ENCODE measurements around the gene FGF13. TPM values are rescaled to one million over a fixed set of nuclear protein-coding genes. Genes with fewer than 3 reads are reported as not detected.
A peak's percentile ranks its signal among the peaks of the same experiment; 100 is the strongest.

The FGF13 gene
- total RNA-seq, 1 donor from 2014 or later = 5.1 TPM

- H3K4me1 Mint-ChIP-seq (ENCODE audit: low read depth, unreplicated experiment) = peaks cover 10% of the 10 kb centered on the region
- no peaks in the 10 kb centered on the region for H3K9me3 Mint-ChIP-seq (ENCODE audit: unreplicated experiment)
- H4K20me1 ChIP-seq (ENCODE audit: insufficient read depth, low read length) = no peaks in the 10 kb centered on the region
- FAIRE-seq = peak; percentile 32
- no peak overlapping the region for H3K9ac ChIP-seq (ENCODE audit: low read length)
- no peak overlapping the region for H3K27ac Mint-ChIP-seq (ENCODE audit: unreplicated experiment)
- H3K9me3 ChIP-seq (ENCODE audit: insufficient read depth, low read depth, low read length) = no peaks in the 10 kb centered on the region
- TF ChIP-seq EZH2 (IDR thresholded peaks at IDR 0.05; ENCODE audit: insufficient read depth, low read length) (no peak), CTCF (IDR thresholded peaks at IDR 0.05; ENCODE audit: insufficient read depth, low read depth, low read length) (no peak)
- no peak overlapping the region for H3K4me3 Mint-ChIP-seq (ENCODE audit: unreplicated experiment)
- H3K79me2 ChIP-seq (ENCODE audit: insufficient read depth, low read length) = no peaks in the 10 kb centered on the region
- no peak overlapping the region for H2AFZ ChIP-seq (ENCODE audit: low read depth, low read length)
- H3K27ac ChIP-seq (ENCODE audit: low read depth, low read length) = no peak overlapping the region
- no peak for DNase-seq (ENCODE audit: low read depth)
- no peak overlapping the region for H3K4me3 ChIP-seq (ENCODE audit: insufficient read depth, low read depth, low read length)
- H3K36me3 Mint-ChIP-seq (ENCODE audit: low read depth, unreplicated experiment) = no peaks in the 10 kb centered on the region
- no peaks in the 10 kb centered on the region for H3K36me3 ChIP-seq (ENCODE audit: insufficient read depth, low read length)
- no peaks in the 10 kb centered on the region for H3K27me3 Mint-ChIP-seq (ENCODE audit: low read depth, unreplicated experiment)
- H3K27me3 ChIP-seq (ENCODE audit: insufficient read depth, low read length) = no peaks in the 10 kb centered on the region
- H3K4me2 ChIP-seq (ENCODE audit: low read length) = no peak overlapping the region
- H3K4me1 ChIP-seq (ENCODE audit: insufficient read depth, low read length) = no peaks in the 10 kb centered on the region
These were observed 7.4 kb downstream of the FGF13 start for GRCh38 chrX:138704101-138704500.

GRCh38 chrX:138692591-138692990 is 18.9 kb downstream of the FGF13 start:
- Histone ChIP-seq H3K27me3 (ENCODE audit: insufficient read depth, low read length) (no peaks in the 10 kb centered on the region), H4K20me1 (ENCODE audit: insufficient read depth, low read length) (no peaks in the 10 kb centered on the region), H3K36me3 (ENCODE audit: insufficient read depth, low read length) (no peaks in the 10 kb centered on the region), H3K4me1 (ENCODE audit: insufficient read depth, low read length) (no peaks in the 10 kb centered on the region), H3K27ac (ENCODE audit: low read depth, low read length) (no peak overlapping the region), H3K9me3 (ENCODE audit: insufficient read depth, low read depth, low read length) (no peaks in the 10 kb centered on the region), H3K4me2 (ENCODE audit: low read length) (no peak overlapping the region), H3K4me3 (ENCODE audit: insufficient read depth, low read depth, low read length) (no peak overlapping the region), H3K79me2 (ENCODE audit: insufficient read depth, low read length) (no peaks in the 10 kb centered on the region), H2AFZ (ENCODE audit: low read depth, low read length) (no peak overlapping the region), H3K9ac (ENCODE audit: low read length) (no peak overlapping the region)
- Mint-ChIP-seq H3K36me3 (ENCODE audit: low read depth, unreplicated experiment) (no peaks in the 10 kb centered on the region), H3K4me3 (ENCODE audit: unreplicated experiment) (no peak overlapping the region), H3K9me3 (ENCODE audit: unreplicated experiment) (no peaks in the 10 kb centered on the region), H3K27me3 (ENCODE audit: low read depth, unreplicated experiment) (no peaks in the 10 kb centered on the region), H3K27ac (ENCODE audit: unreplicated experiment) (no peak overlapping the region), H3K4me1 (ENCODE audit: low read depth, unreplicated experiment) (peaks cover 13% of the 10 kb centered on the region)
- DNase-seq (ENCODE audit: low read depth) (no peak), FAIRE-seq (no peak)
- TF ChIP-seq CTCF (IDR thresholded peaks at IDR 0.05; ENCODE audit: insufficient read depth, low read depth, low read length) (no peak), EZH2 (IDR thresholded peaks at IDR 0.05; ENCODE audit: insufficient read depth, low read length) (no peak)

GRCh38 chrX:138691186-138691585 is 20.3 kb downstream of the FGF13 start:
- no peaks in the 10 kb centered on the region for H3K4me1 ChIP-seq (ENCODE audit: insufficient read depth, low read length)
- H3K27ac ChIP-seq (ENCODE audit: low read depth, low read length) = no peak overlapping the region
- no peak overlapping the region for H3K4me2 ChIP-seq (ENCODE audit: low read length)
- H3K27me3 Mint-ChIP-seq (ENCODE audit: low read depth, unreplicated experiment) = no peaks in the 10 kb centered on the region
- H3K4me1 Mint-ChIP-seq (ENCODE audit: low read depth, unreplicated experiment) = peaks cover 13% of the 10 kb centered on the region
- H4K20me1 ChIP-seq (ENCODE audit: insufficient read depth, low read length) = no peaks in the 10 kb centered on the region
- no peak overlapping the region for H2AFZ ChIP-seq (ENCODE audit: low read depth, low read length)
- no peaks in the 10 kb centered on the region for H3K36me3 ChIP-seq (ENCODE audit: insufficient read depth, low read length)
- H3K27ac Mint-ChIP-seq (ENCODE audit: unreplicated experiment) = peak overlapping the region; percentile 67
- H3K9me3 Mint-ChIP-seq (ENCODE audit: unreplicated experiment) = no peaks in the 10 kb centered on the region
- H3K9me3 ChIP-seq (ENCODE audit: insufficient read depth, low read depth, low read length) = no peaks in the 10 kb centered on the region
- no peak for FAIRE-seq
- DNase-seq (ENCODE audit: low read depth) = peak; percentile 17
- H3K79me2 ChIP-seq (ENCODE audit: insufficient read depth, low read length) = no peaks in the 10 kb centered on the region
- no peak overlapping the region for H3K4me3 Mint-ChIP-seq (ENCODE audit: unreplicated experiment)
- H3K36me3 Mint-ChIP-seq (ENCODE audit: low read depth, unreplicated experiment) = no peaks in the 10 kb centered on the region
- no peak overlapping the region for H3K4me3 ChIP-seq (ENCODE audit: insufficient read depth, low read depth, low read length)
- H3K9ac ChIP-seq (ENCODE audit: low read length) = no peak overlapping the region
- TF ChIP-seq CTCF (IDR thresholded peaks at IDR 0.05; ENCODE audit: insufficient read depth, low read depth, low read length) = no peak
- no peak for TF ChIP-seq EZH2 (IDR thresholded peaks at IDR 0.05; ENCODE audit: insufficient read depth, low read length)
- no peaks in the 10 kb centered on the region for H3K27me3 ChIP-seq (ENCODE audit: insufficient read depth, low read length)

Measured in astrocyte (in vitro differentiated cells and primary cell).